Measurements from ENCODE around the gene DGKD.

DGKD gene

GRCh38 chr2:233349005-233349998, 5.0 kb upstream of the DGKD start:
- Histone ChIP-seq H3K36me3 (ENCODE audit: insufficient read depth, low read length) (no peaks in the 10 kb centered on the region), H3K9me3 (ENCODE audit: insufficient read depth, low read depth, low read length) (no peaks in the 10 kb centered on the region), H3K4me3 (ENCODE audit: low read length, poor library complexity, severe bottlenecking) (no peak overlapping the region), H3K4me1 (ENCODE audit: insufficient read depth, low read length, poor library complexity, severe bottlenecking) (peaks cover 38% of the 10 kb centered on the region), H3K9me2 (replicated peaks; ENCODE audit: low read depth, low read length) (no peaks in the 10 kb centered on the region), H3K27me3 (ENCODE audit: insufficient read depth, low read length, poor library complexity, severe bottlenecking) (no peaks in the 10 kb centered on the region), H3K4me2 (ENCODE audit: low read depth, low read length, poor library complexity, severe bottlenecking) (peak overlapping the region; percentile 43), H3F3A (ENCODE audit: low read depth) (no peaks in the 10 kb centered on the region), H2AFZ (ENCODE audit: low read length) (peak overlapping the region; percentile 41; the same call in 1 of the 2 replicates), H4K20me1 (ENCODE audit: insufficient read depth, low read length, poor library complexity, severe bottlenecking) (no peaks in the 10 kb centered on the region), H3K79me2 (ENCODE audit: insufficient read depth, low read length) (no peaks in the 10 kb centered on the region), H3K9ac (ENCODE audit: low read depth, low read length, poor library complexity, severe bottlenecking) (peak overlapping the region; percentile 36)
- no peak for TF ChIP-seq EZH2phosphoT487 (IDR thresholded peaks at IDR 0.05; ENCODE audit: borderline replicate concordance)
- TF ChIP-seq CTCF (conservative IDR thresholded peaks at IDR 0.05; ENCODE audit: low read length) = no peak

- peaks cover 44% of the 10 kb centered on the region for H3K4me1 ChIP-seq (ENCODE audit: insufficient read depth, low read length, poor library complexity, severe bottlenecking)
- H3K79me2 ChIP-seq (ENCODE audit: insufficient read depth, low read length) = peaks cover 9% of the 10 kb centered on the region
- no peaks in the 10 kb centered on the region for H3K9me2 ChIP-seq (replicated peaks; ENCODE audit: low read depth, low read length)
- H4K20me1 ChIP-seq (ENCODE audit: insufficient read depth, low read length, poor library complexity, severe bottlenecking) = peaks cover 9% of the 10 kb centered on the region
- no peaks in the 10 kb centered on the region for H3F3A ChIP-seq (ENCODE audit: low read depth)
- no peaks in the 10 kb centered on the region for H3K9me3 ChIP-seq (ENCODE audit: insufficient read depth, low read depth, low read length)
- TF ChIP-seq EZH2phosphoT487 (IDR thresholded peaks at IDR 0.05; ENCODE audit: borderline replicate concordance) (no peak), CTCF (conservative IDR thresholded peaks at IDR 0.05; ENCODE audit: low read length) (0 out of 2 replicates have a peak, but pooled peaks have one; percentile 9)
- H3K27me3 ChIP-seq (ENCODE audit: insufficient read depth, low read length, poor library complexity, severe bottlenecking) = no peaks in the 10 kb centered on the region
- peak overlapping the region; percentile 18 for H3K9ac ChIP-seq (ENCODE audit: low read depth, low read length, poor library complexity, severe bottlenecking)
- H3K4me3 ChIP-seq (ENCODE audit: low read length, poor library complexity, severe bottlenecking) = no peak overlapping the region
- no peak overlapping the region; the same call in 1 of the 2 replicates for H2AFZ ChIP-seq (ENCODE audit: low read length)
- no peaks in the 10 kb centered on the region for H3K36me3 ChIP-seq (ENCODE audit: insufficient read depth, low read length)
- no peak overlapping the region for H3K4me2 ChIP-seq (ENCODE audit: low read depth, low read length, poor library complexity, severe bottlenecking)
Measured at GRCh38 chr2:233350708-233351107, 3.6 kb upstream of the DGKD start.

- peak overlapping the region; percentile 18 for H3K9ac ChIP-seq (ENCODE audit: low read depth, low read length, poor library complexity, severe bottlenecking)
- H3K4me1 ChIP-seq (ENCODE audit: insufficient read depth, low read length, poor library complexity, severe bottlenecking) = peaks cover 52% of the 10 kb centered on the region
- no peak overlapping the region for H2AFZ ChIP-seq (ENCODE audit: low read length)
Measured at GRCh38 chr2:233351423-233351822, 2.9 kb upstream of the DGKD start.

More at GRCh38 chr2:233351423-233351822, 2.9 kb upstream of the DGKD start:
- H3K27me3 ChIP-seq (ENCODE audit: insufficient read depth, low read length, poor library complexity, severe bottlenecking) = no peaks in the 10 kb centered on the region
- H3K79me2 ChIP-seq (ENCODE audit: insufficient read depth, low read length) = peaks cover 16% of the 10 kb centered on the region
- H3K4me2 ChIP-seq (ENCODE audit: low read depth, low read length, poor library complexity, severe bottlenecking) = no peak overlapping the region
- no peaks in the 10 kb centered on the region for H3K36me3 ChIP-seq (ENCODE audit: insufficient read depth, low read length)
- peaks cover 16% of the 10 kb centered on the region for H4K20me1 ChIP-seq (ENCODE audit: insufficient read depth, low read length, poor library complexity, severe bottlenecking)
- no peaks in the 10 kb centered on the region for H3F3A ChIP-seq (ENCODE audit: low read depth)
- H3K9me3 ChIP-seq (ENCODE audit: insufficient read depth, low read depth, low read length) = no peaks in the 10 kb centered on the region
- TF ChIP-seq EZH2phosphoT487 (IDR thresholded peaks at IDR 0.05; ENCODE audit: borderline replicate concordance) = no peak
- TF ChIP-seq CTCF (conservative IDR thresholded peaks at IDR 0.05; ENCODE audit: low read length) = no peak
- H3K4me3 ChIP-seq (ENCODE audit: low read length, poor library complexity, severe bottlenecking) = no peak overlapping the region
- no peaks in the 10 kb centered on the region for H3K9me2 ChIP-seq (replicated peaks; ENCODE audit: low read depth, low read length)

Measured in Loucy (cell line).